ENCODE measurements around the gene QSOX1. TPM values are rescaled to one million over a fixed set of nuclear protein-coding genes. Genes with fewer than 3 reads are reported as not detected.

The QSOX1 gene
- total and polyA plus RNA-seq, 9 of the 15 experiments (the other 6 are each of a cell fraction or from before 2014, with no cell fraction given) = 4.0 to 53.1 (median 15.0) TPM

GRCh38 chr1:180123463-180123936 is 31.2 kb upstream of the QSOX1 start (continued):
- TF ChIP-seq ATF4 (CRISPR knock-in tag; IDR thresholded peaks at IDR 0.05) (peak; percentile 76), CTBP1 (IDR thresholded peaks at IDR 0.05; ENCODE audit: borderline replicate concordance) (peak; percentile 37; the same call in 1 of the 2 replicates), CTCF (IDR thresholded peaks at IDR 0.05 in 2 of 3, conservative IDR thresholded peaks at IDR 0.05 in 1 of 3; ENCODE audit: insufficient read depth in 2 of 3, low read depth in 1 of 3, low read length in 3 of 3) (no peak), TAF1 (IDR thresholded peaks at IDR 0.05; ENCODE audit: control insufficient read depth, extremely low read depth, insufficient read depth, low read length, severe bottlenecking) (no peak), DDX20 (tag; IDR thresholded peaks at IDR 0.05; ENCODE audit: low read depth) (no peak), TRIM24 (IDR thresholded peaks at IDR 0.05) (peak; percentile 95 to 97), LARP7 (IDR thresholded peaks at IDR 0.05) (no peak), RBM17 (IDR thresholded peaks at IDR 0.05; ENCODE audit: borderline replicate concordance, low read depth, low read length) (no peak), MECOM (CRISPR knock-in tag; IDR thresholded peaks at IDR 0.05) (peak; percentile 67; the same call in 1 of the 2 replicates), DEAF1 (CRISPR knock-in tag; IDR thresholded peaks at IDR 0.05) (no peak), AFF4 (CRISPR knock-in tag; IDR thresholded peaks at IDR 0.05) (no peak), ATF3 (IDR thresholded peaks at IDR 0.05) (peak; percentile 97), ATF3 (CRISPR knock-in tag; conservative IDR thresholded peaks at IDR 0.05) (0 out of 2 replicates have a peak, but pooled peaks have one; percentile 44), ZNF324 (CRISPR knock-in tag; IDR thresholded peaks at IDR 0.05) (no peak), ZNF740 (CRISPR knock-in tag; IDR thresholded peaks at IDR 0.05) (no peak), ZNF740 (tag; IDR thresholded peaks at IDR 0.05) (peak in 1 of 2 experiments; percentile 68; a peak in 1 of 4 replicates), OTX1 (CRISPR knock-in tag; IDR thresholded peaks at IDR 0.05) (no peak)

All from K562 (cell line).